NCI-H146 treated with DMSO at 0.1 percent for 48 hours (cell line): ENCODE measurements around the gene ATF6B.

Source experiments
- DNase-seq: peaks from one replicate; lab custom pipeline; 2025; ENCODE audit not compliant: unreplicated experiment; lab: John Stamatoyannopoulos, UW

The ATF6B gene

DNA sequence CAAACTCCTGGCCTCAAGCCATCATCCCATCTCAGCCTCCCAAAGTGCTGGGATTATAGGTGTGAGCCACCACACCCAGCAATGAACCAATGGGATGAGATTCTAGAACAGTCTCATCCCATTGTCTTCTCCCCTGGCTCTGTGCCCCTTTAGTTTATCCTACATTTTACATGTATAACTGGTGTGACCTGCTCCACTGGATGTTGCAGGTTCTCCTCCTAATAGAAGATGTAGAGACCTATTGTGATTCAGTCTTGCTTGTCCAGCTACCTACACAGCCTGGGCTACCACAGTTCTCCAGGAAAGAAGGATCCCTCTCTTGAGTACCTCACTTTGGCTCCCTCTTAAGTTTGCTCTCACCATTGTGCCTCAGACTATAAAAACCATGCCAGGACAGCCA, 4.1 kb upstream of the ATF6B start:
- no peak for DNase-seq

DNA sequence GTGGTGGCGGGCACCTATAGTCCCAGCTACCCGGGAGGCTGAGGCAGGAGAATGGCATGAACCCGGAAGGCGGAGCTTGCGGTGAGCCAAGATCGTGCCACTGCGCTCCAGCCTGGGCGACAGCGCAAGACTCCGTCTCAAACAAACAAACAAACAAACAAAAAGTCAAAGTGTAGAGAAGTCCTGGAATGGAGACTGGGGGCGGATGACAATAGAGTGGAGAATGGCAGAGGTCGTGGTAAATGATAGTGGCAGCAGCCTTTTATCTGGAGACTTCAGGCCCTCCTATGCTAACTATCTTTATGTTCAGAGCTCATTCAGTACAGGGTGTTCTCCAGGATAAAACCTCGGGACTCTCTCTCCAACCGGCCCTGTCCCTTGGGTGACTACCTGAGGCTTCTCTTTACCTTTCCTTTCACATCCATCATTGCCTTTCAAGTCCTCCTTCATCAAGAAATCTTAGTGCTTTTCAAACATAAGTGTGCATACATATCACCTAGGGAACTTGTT, 3.4 kb upstream of the ATF6B start:
- DNase-seq: no peak

DNA sequence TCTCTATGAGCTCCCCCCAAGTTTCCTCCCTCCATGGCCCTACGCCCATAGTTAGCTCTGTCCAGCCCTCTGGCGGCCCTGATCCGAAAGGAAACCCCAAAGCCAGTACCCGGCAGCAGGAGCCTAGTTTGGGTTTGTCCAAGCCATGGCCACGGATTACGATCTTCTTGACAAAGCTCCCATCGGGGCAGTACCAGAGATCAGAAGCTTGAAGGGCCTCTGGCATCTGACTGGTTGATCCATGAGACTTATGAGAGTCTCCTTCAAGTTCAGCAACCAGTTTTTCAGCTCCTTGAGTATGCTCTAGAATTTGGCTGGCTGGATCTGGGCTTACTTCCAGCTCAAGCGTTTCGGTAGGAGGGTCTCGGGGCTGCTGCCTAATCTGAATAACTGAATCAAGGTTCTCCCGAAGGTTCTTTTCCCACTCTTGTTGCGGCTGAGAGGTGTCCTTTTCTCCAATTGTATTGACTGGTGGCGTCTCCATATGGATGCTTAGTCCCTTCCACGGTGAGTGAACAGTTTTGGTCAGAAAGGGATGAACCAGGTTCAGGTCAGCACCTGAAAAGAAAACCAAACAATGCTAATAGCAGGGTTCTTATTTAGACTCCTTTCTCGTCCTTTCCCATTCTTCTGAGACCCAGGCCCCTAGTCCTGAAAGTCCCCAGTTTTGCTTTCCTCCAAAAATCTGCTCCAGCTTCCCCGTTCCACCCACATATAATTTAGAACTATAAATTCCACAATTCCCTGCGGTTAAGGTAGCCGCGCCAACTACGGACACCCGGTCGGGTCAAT, 1.4 kb upstream of the ATF6B start:
- no peak for DNase-seq

DNA sequence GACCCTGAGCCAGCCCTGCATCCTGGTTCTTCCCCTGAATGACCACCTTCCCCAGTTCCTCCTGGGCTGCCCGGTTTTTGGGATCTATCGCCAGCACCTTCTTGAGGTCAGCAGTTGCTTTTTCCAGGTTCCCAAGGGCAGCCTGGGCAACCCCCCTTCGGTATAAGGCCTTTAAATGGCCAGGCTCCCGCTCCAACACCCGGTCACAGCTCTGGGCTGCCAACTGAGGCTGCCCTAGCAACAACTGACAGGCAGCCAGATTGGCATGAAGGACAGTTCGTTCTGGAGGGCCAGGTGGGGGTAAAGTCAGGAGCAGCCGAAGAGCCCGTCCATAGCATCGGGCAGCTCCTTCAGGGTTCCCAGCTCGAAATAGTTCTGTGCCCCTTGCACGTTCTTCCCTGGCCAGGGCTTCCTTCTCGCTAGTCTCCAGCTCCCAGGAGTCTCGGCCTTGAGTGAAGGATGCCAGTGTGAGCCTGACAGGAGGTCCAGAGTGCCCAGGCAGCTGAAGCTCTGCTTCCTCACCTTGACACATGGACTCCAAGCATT, 778 bp upstream of the ATF6B start:
- DNase-seq: no peak

DNA sequence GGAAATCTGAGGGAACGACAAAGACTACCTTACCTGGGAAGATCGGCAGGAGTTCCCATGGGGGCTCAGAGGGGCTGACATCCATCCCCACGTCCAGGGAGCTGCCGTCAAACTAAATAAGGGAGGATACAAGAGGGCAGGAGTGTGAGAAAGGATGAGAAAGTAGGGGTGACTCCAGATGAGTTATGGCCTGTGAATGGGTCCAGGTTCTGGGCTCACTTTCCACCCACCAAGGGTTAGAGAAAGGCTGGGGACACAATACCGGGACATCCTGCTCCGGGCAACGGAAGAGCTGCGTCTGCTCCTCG, 683 bp downstream of the ATF6B start:
- no peak for DNase-seq

DNA sequence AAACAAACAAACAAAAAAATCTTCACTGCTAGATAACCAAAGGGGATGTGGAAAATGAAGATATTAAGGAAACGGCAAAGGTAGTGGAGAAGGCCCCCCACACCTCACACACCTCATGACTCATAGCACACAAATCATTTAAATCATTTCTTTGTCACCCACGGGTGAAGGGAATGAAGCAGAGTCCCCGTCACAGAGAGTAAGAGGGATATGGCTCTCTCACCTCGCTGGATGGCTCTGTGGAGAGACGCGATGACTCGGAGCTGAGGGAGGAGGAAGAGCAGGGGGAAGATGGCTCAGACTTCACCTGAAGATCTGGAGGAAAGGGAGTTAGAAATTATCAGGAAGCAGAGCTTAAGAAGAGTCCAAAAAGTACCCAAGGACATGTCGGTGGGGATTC, 1.2 kb downstream of the ATF6B start:
- DNase-seq: no peak

DNA sequence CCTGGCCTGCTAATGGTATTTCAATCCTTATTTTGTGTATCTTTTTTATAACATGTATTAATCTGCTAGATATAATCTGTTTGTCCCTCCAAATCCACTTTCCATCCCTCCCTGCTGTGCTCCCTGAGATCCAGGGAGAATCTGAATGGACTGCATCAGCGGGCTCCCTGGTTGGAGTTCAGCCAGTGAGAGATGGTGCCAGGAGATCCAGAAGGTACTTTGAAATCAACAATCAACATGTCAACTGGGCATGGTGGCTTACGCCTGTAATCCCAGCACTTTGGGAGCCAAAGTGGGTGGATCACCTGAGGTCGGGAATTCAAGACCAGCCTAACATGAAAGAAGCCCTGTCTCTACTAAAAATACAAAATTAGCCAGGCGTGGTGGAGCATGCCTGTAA, 4.4 kb downstream of the ATF6B start:
- DNase-seq: no peak

DNA sequence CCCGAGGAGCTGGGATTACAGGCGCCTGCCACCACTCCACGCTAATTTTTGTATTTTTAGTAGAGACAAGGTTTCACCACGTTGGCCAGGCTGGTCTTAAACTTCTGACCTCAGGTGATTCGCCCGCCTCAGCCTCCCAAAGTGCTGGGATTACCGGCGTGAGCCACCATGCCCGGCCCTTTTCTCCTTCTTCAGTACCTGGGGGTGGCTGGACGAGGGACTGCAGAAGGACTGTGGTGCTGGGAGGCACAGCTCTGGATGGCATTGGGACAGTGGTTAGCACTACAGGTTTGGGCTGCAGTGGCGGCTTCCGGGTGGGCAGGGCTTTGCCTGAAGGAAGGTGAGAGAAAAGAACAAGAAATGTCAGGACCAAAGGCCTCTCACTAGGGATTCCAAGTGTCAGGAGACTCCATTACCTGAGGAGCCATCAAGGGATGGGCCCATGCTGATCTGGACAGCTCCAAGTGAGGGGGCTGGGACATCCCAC, 7.4 kb downstream of the ATF6B start:
- DNase-seq: no peak

DNA sequence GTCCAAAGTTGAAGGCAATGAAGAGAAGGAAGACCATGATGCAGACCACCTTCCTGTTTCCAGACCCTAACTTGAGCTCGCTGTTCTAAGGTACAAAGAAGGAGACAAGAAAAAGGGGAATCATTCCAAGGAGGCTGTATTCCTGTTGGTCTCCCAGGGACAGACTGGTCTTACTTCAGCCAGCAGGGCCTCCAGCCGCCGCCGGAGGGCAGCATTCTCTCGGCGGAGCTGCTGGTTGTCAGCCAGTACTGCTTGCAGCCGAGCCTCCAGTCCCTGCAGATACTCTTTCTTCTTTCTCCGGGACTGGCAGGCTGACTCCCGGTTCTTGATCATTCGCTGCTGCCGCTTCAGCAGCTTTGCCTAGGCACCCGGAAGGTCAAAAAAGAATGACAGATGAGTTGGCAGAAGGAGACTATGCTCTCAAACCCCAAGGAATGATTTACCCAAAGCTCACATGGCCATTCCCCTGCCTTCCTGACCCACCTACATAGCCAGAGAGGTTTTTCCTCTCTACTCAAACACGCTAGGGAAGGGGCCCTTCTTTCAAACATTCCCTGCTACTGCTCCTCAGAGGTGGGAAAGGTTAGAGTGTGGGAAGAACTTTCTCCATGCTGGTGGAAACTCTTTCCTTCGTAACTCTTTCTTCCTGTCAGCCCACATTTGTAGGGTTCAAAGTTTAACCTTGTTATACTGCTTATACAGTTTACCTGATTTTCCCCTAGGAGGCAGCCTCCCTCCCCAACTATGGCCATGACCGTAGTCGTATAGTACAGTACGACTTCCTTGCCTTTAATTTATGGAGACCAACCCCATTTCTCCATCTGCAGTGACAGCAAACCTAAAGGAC, 9.0 kb downstream of the ATF6B start:
- peak; percentile 41 for DNase-seq

DNA sequence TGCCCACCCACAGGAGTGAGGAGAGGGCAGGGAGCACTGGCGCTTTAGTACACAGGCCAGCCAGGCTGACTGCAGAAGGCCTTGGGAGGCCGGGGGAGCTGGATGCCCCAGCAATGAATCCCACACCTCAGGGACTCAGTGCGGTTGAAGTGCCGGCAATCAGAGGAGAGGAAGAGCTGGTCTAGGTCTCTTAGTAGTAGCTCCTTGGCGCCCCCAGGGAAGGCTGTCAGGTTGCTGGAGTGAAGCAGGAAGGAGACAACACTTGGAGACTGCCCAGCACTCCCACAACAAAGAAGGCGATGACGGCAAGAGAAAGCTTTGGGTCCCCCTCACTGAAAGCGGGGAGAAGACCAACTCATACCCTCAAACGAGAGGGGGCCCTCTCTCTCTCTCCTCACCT, 10.6 kb downstream of the ATF6B start:
- no peak for DNase-seq

DNA sequence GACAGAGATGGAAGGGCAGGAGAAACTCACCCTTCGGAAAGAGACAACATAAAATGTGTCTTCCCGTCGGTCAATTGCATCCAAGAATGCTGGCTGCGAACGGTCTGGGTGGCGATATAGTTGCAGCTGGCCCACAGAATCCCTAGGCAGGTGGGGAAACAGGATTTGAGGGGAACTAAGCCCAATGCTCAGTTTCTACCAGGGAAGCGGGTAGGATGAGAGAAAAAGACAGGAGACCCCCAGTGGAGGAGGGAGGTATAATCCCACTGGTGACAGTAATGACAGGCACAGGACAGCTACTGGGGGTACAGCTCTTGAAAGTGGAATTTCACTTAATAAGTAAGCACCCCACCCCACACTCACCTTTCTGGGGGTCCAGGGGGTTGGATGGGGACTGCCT, 11.4 kb downstream of the ATF6B start:
- no peak for DNase-seq

DNA sequence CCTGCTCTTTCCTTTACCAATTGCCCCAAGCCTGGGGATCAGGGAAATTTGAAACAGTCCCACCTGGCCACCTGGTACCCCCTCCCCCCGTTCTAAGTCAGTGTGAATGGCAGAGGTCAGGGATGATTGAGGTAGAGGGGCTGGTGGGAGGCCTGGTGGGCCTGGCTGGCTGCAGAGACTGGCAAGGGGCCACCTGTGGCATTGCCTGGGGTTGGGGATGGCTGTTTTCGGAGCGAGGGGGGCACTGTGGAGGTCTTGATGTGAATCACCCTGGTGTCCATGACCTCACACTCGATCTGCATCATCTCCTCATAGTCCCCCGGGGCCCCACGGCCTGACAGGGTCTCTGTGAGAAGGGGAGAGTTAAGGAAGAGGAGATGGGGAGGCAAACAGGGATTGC, 12.4 kb downstream of the ATF6B start:
- DNase-seq: no peak

DNA sequence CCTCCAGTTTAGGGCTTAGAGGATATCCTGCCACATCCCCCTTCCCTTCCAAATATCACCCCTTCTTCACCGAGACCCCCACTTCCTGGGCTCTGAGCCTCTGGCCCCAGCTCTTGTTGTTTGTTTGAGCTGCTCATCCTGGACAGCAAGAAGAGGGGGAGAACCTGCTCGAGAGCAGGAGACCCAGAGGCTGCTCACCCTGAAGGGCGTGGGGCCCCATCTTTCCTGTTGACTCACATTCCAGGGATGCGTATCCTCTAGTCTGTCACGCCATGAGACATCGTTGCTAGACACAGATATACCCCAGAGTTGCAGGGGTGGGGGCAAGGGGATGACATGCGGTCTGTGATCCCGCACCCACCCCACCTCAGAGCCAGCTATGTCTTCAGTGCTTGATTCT, 13.2 kb downstream of the ATF6B start:
- no peak for DNase-seq

DNA sequence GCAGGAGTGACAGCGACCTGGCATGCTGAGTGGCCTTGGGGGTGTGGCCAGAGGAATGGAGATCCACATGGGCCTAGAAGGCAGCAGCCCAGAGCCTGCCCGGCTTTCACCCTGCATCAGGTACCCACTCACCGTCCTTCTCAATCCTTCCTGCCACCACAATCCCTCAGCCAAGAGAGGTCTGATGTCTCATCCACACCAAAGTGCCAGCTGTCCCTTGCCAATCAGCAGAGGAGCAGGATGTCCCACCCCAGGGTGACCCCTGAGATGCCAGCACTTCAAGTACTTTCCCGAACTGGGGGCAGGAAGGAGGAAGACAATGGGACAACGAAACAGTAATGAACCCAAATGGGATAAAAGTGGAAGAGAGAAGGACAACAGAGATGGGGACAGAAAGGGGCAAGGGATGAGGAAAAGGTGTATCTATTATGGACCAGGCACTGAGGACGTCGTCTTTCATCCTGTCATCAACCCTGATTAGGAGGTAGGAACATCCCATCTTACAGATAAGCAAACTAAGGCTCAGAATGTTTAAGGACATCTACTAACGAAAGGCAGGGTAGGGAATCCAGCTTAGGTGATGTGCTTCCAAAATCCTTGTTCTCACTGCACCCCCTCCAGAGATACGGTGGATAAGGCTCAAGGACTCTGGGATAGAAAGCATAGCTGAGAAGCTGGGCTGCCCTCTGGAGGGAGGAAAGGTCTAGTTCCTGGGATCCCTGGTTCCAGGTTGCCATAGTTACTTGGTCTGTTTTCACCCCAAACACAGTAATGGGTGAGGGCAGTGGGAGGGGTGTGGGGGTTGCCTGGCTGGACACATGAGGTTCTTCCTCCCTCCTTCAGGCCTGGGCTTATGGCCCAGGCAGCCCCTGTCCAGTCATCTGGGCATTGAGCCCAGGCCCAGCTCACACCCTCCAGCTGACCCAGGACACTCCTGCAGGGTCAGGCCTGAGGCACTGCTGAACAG, 14.4 kb downstream of the ATF6B start:
- no peak for DNase-seq

DNA sequence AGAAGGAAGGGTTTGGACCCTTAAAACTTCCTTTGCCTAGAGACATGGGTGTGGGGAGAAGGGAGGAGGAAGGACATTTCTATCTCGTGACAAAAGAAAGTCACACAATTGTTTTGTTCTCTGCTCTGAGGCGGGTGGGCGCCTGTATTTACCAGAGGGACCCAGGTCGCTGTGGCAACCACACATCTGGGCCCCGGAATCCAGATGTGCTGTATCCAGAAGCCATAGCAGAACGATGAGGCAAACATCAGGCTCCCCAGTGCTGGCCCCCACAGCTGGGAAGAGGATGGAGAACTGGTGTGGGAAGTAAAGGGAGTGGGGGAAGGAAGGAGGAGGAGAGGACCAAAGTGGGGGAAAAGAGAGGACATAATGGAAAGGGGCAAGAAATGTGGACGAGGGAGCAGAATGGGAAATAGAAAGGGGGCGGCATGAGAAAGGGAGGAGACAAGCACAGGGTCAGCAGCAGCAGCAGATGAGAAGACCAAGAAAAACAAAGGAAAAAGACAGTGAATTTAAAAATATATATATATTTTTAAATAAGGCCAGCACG, 15.5 kb downstream of the ATF6B start:
- no peak for DNase-seq

DNA sequence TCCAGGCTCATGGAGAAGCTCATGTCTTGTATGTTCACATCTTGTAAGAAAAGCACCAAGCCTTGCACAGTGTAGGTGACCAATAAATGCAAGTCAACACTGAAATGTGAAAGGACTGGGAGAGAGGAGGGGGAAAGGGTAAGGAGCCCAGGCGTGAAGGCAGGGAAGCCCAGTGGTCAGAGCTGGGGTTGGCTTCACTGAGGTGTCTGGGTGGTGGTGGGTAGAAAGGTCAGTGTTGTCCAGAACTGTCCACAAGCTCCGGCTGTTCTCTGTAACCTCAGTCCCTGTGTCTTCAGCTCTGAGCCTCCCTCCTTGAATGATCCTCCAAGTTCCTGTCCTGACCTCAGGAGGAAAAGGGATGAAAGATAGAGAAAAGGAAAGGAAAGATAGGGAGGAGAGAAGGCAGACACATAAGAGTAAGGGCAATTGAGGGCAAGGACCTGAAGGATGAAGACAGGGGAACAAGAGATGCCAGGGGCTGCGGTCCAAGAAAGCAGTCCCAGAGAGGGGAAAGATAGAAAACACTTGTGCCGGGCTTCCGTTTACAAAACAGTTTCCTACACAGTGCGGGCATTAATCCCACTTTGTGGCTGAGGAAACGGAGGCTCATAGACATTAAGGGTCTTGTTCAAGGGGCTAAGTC, 16.5 kb downstream of the ATF6B start:
- no peak for DNase-seq

DNA sequence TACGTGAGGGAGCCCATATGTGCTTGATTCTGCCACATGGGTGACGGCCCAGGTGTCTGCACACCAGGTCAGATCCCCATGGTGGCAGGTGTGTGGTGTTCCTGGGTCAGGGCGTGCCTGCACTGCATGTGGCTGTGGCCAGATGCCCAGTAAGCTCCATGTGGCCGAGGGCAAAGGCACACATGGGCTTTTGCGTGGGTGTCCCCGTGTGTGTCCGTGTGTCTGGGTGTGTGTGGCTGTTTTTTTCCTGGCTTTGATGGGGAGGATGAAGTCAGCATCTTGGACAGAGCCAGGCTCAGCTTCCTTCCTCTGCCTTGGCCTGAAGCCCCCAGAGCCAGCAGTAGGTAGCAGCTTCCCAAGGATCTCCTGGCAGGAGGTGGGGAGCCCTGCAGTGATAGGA, 17.4 kb downstream of the ATF6B start:
- DNase-seq: no peak

DNA sequence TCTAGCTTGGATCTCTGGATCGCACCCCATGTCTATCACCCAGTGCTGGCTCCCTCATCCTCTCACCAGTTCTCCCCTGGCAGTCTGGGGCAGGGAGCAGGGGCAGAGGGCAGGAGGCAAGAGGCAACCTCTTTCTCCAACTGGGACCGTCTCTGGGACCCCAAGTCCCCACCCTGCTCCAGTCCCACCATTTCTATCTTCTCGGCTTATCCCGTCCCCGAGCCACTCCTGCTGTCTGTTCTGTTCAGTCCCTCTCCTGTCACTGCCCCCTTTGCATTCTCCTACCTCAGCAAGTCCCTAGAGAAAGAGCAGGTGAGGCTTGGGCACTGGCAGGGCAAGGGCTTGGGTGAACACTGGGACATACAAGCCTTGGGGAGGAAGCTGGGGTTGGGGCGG, 18.3 kb downstream of the ATF6B start:
- no peak for DNase-seq

DNA sequence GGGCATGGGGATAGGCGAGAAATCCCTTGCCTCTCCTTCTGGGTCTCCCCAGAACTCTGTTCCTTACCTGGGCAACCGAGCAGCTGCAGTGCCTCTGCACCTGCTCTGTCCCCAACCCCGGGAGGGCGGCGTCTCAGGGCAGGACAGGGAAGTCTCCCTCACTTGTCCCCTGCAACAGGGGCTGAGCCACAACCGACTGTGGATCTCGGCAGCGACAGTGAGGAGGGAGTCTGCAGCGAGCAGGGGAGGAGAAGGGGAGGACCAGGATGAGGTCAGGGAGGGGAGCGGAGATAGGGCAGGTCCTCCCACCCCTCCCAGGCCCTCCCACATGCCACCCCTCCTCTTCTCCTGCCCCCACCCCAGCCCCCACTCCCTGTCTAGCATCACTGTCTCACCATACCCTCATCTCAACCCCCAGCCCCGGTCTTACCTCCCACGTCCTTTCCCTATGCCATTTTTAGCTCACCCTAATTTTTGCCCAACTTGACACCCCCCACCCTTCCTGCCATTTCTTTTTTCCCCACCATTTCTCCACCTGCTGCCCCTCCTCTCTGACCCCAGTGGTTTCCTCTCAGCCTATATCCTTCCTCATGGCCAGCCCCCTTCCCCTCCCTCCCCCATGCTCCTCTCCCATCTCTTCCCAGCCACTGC, 18.8 kb downstream of the ATF6B start, which contains the start of gene TNXB:
Gene TNXB (minus strand): TSS at position 225 of the 651 bp plus-strand sequence. CDS start 11,140 bp downstream, outside the sequence.
- no peak for DNase-seq
